GM12801 (cell line): ENCODE data around the gene NPSR1.

Experiments
- CTCF ChIP-seq: IDR thresholded peaks from one replicate; pipeline ENCODE4 v1.5.1; 2011; ENCODE audit warnings: control low read depth; ENCODE audit not compliant: insufficient read length; ENCODE audit errors: extremely low read depth

NPSR1 gene

GRCh38 chr7:34758111-34758601 lies 100.1 kb downstream of the NPSR1 start:
- no peak for TF ChIP-seq CTCF

- TF ChIP-seq CTCF = no peak
Measured at GRCh38 chr7:34759477-34760125, 101.6 kb downstream of the NPSR1 start.

- TF ChIP-seq CTCF = no peak
Measured at GRCh38 chr7:34760271-34760670, 102.3 kb downstream of the NPSR1 start.

GRCh38 chr7:34761206-34761605 lies 103.2 kb downstream of the NPSR1 start:
- no peak for TF ChIP-seq CTCF

- no peak for TF ChIP-seq CTCF
Measured at GRCh38 chr7:34761627-34762026, 103.6 kb downstream of the NPSR1 start.

GRCh38 chr7:34762764-34763163 lies 104.7 kb downstream of the NPSR1 start:
- TF ChIP-seq CTCF = no peak

GRCh38 chr7:34772296-34772938 lies 114.4 kb downstream of the NPSR1 start:
- no peak for TF ChIP-seq CTCF
